Testis (tissue), 2 donors: Measurements from ENCODE around the gene RNF144B.

Experiments
- CTCF ChIP-seq, 3 experiments: fragments of 450-650 bp in 2 of 3; fragments of 200-600 bp in 1 of 3; sonication (generic) in 1 of 3; IDR thresholded peaks; one replicate each; pipeline ENCODE4 v1.5.1; 2016 to 2019; ENCODE audit warnings: antibody characterized with exemption in 3 of 3, mild to moderate bottlenecking in 2 of 3, moderate library complexity in 1 of 3
- POLR2A ChIP-seq: fragments of 450-650 bp; IDR thresholded peaks from one replicate; pipeline ENCODE4 v1.6.1; 2017; ENCODE audit warnings: antibody characterized with exemption, mild to moderate bottlenecking, moderate library complexity

- TF ChIP-seq CTCF (IDR thresholded peaks at IDR 0.05) (no peak), POLR2A (no peak)
Observed at GRCh38 chr6:18492972-18493371, 105.8 kb downstream of the RNF144B start.
